ENCODE measurements around the gene ZFAND3. TPM values are rescaled to one million over a fixed set of nuclear protein-coding genes. Genes with fewer than 3 reads are reported as not detected.

The ZFAND3 gene
- total and polyA plus RNA-seq, 2 donors (not counting 3 experiments of a cell fraction or from before 2014, with no cell fraction given): 15.4 to 54.2 TPM

- no peak for TF ChIP-seq GATA2 (IDR thresholded peaks at IDR 0.05; ENCODE audit: insufficient read depth, insufficient read length, low read depth, low read length)
- no peak for TF ChIP-seq FOS (IDR thresholded peaks at IDR 0.05; ENCODE audit: borderline replicate concordance, insufficient read depth, low read length)
- no peak for TF ChIP-seq POLR2AphosphoS5 (IDR thresholded peaks at IDR 0.05; ENCODE audit: insufficient read depth, low read depth, low read length)
- TF ChIP-seq EZH2 (IDR thresholded peaks at IDR 0.05; ENCODE audit: borderline replicate concordance, low read depth, low read length, severe bottlenecking): no peak
- no peak for TF ChIP-seq JUN (IDR thresholded peaks at IDR 0.05; ENCODE audit: borderline replicate concordance, insufficient read depth, insufficient read length, low read depth)
- TF ChIP-seq MAX (IDR thresholded peaks at IDR 0.05; ENCODE audit: insufficient read depth, insufficient read length): no peak
- TF ChIP-seq POLR2A (IDR thresholded peaks at IDR 0.05; ENCODE audit: low read depth, low read length): no peak
- TF ChIP-seq CTCF (IDR thresholded peaks at IDR 0.05; ENCODE audit: extremely low read depth in 1 of 2, insufficient read depth in 1 of 2, low read depth in 1 of 2, low read length in 2 of 2): no peak
- TF ChIP-seq MYC (IDR thresholded peaks at IDR 0.05; ENCODE audit: low read depth, low read length): no peak
Observed at GRCh38 chr6:37926661-37927060, 107.1 kb downstream of the ZFAND3 start.

More at GRCh38 chr6:37926661-37927060, 107.1 kb downstream of the ZFAND3 start:
- BruUV-seq (replicated peaks): no TSS peak
- ChIA-PET CTCF (interaction anchor here (1.4 to 1.8 kb wide), 2 partner anchors 10 to 34 kb away, joined by 3 to 5 read pairs; no protein-coding TSS in a partner anchor), POLR2A (no interaction called here)
- DNase-seq (ENCODE audit: low read depth, low spot score) (no peak), FAIRE-seq (no peak)
- no peak overlapping the region for H3K4me3 ChIP-seq (replicated peaks in 1 of 3; ENCODE audit: insufficient read depth in 1 of 3, low read depth in 1 of 3, low read length in 3 of 3)
- H3K9ac ChIP-seq (replicated peaks; ENCODE audit: extremely low read depth, insufficient read depth, low read length): no peak overlapping the region
- no peaks in the 10 kb centered on the region for H3K36me3 ChIP-seq (ENCODE audit: control insufficient read depth in 2 of 2, extremely low read depth in 1 of 2, insufficient read depth in 2 of 2, low read length in 2 of 2)
- peaks cover 2% of the 10 kb centered on the region for H3K9me1 ChIP-seq (replicated peaks; ENCODE audit: control insufficient read depth, extremely low read depth, insufficient read depth, low read length)
- H2AFZ ChIP-seq (ENCODE audit: low read depth, low read length): no peak overlapping the region
- H3K9me3 ChIP-seq (replicated peaks; ENCODE audit: control insufficient read depth, insufficient read depth, low read length): no peaks in the 10 kb centered on the region
- no peak overlapping the region for H3K27ac ChIP-seq (ENCODE audit: insufficient read depth, low read depth, low read length)
- dilution Hi-C loops (cut with MboI; ENCODE audit: extremely low pct_ligation_motif_present, low sequenced_read_pairs) (no loop called here), intact Hi-C loops (cut with micrococcal nuclease) (no loop called here)
- peaks cover 82% of the 10 kb centered on the region for H3K79me2 ChIP-seq (ENCODE audit: control insufficient read depth, insufficient read depth, low read length)
- no peaks in the 10 kb centered on the region for H3K27me3 ChIP-seq (ENCODE audit: control insufficient read depth in 2 of 2, insufficient read depth in 2 of 2, low read length in 2 of 2)
- H4K20me1 ChIP-seq (replicated peaks; ENCODE audit: control insufficient read depth, extremely low read depth, insufficient read depth, low read length): peaks cover 6% of the 10 kb centered on the region
- H3K4me1 ChIP-seq (ENCODE audit: control insufficient read depth, extremely low read depth, insufficient read depth, low read length): no peaks in the 10 kb centered on the region
- no peak overlapping the region for H3K4me2 ChIP-seq (ENCODE audit: insufficient read depth, low read length)
